Karpas-422 (cell line): ENCODE measurements around the gene SCGB1A1. TPM values are rescaled to one million over a fixed set of nuclear protein-coding genes. Genes with fewer than 3 reads are reported as not detected.

Experiments used
- DNase-seq: peaks from one replicate; pipeline ENCODE4 v3.0.0-alpha.2; 2015
- H2AFZ ChIP-seq: fragments of 200-600 bp; sonication (generic); 2 replicates; pipeline ENCODE4 v1.6.1; 2014; ENCODE audit warnings: antibody characterized with exemption, low read length, mixed read lengths
- H3K27ac ChIP-seq: fragments of 200-600 bp; sonication (generic); 2 replicates; pipeline ENCODE4 v1.5.1; 2014; ENCODE audit warnings: mild to moderate bottlenecking, low read length, moderate library complexity
- H3K27me3 ChIP-seq: fragments of 200-600 bp; sonication (generic); 2 replicates; pipeline ENCODE4 v1.6.1; 2014; ENCODE audit warnings: low read length, mixed read lengths
- H3K36me3 ChIP-seq: fragments of 200-600 bp; sonication (generic); 2 replicates; pipeline ENCODE4 v1.6.1; 2014; ENCODE audit warnings: low read length, mixed read lengths; ENCODE audit not compliant: insufficient read depth
- H3K4me1 ChIP-seq: fragments of 200-600 bp; sonication (generic); 2 replicates; pipeline ENCODE4 v1.6.1; 2014; ENCODE audit warnings: mild to moderate bottlenecking, low read length, mixed read lengths
- H3K4me2 ChIP-seq: fragments of 200-600 bp; sonication (generic); 2 replicates; pipeline ENCODE4 v1.6.1; 2014; ENCODE audit warnings: low read length, low read depth, mild to moderate bottlenecking; ENCODE audit not compliant: poor library complexity, severe bottlenecking
- H3K4me3 ChIP-seq: fragments of 200-600 bp; sonication (generic); 2 replicates; pipeline ENCODE4 v1.5.1; 2014; ENCODE audit warnings: mild to moderate bottlenecking, antibody characterized with exemption, low read length, mixed read lengths
- H3K79me2 ChIP-seq: fragments of 200-600 bp; sonication (generic); 2 replicates; pipeline ENCODE4 v1.6.1; 2014; ENCODE audit warnings: mild to moderate bottlenecking, low read length, mixed read lengths
- H3K9ac ChIP-seq: fragments of 200-600 bp; sonication (generic); 2 replicates; pipeline ENCODE4 v1.6.0; 2014; ENCODE audit warnings: low read length
- H3K9me2 ChIP-seq: fragments of 200-600 bp; sonication (generic), shearing (Covaris generic); replicated peaks from 2 replicates; pipeline ENCODE4 v1.6.0; 2014; ENCODE audit warnings: mild to moderate bottlenecking, low read length, moderate library complexity; ENCODE audit not compliant: insufficient read depth
- H3K9me3 ChIP-seq: fragments of 300-700, 200-600 bp; sonication (generic); 2 replicates; pipeline ENCODE4 v1.6.1; 2014; ENCODE audit warnings: low read length, mixed read lengths
- H4K20me1 ChIP-seq: fragments of 200-600 bp; sonication (generic); 2 replicates; pipeline ENCODE4 v1.6.1; 2014; ENCODE audit warnings: mild to moderate bottlenecking, antibody characterized with exemption, low read length, low read depth; ENCODE audit not compliant: insufficient read depth
- total RNA-seq: library from RNA; depleted of rRNA; stranded (reverse); fragments of >200 nt; shearing (Covaris generic); gene quantifications from 2 replicates; pipeline ENCODE4 v1.2.3, GENCODE V29; 2014; ENCODE audit warnings: low replicate concordance

Gene SCGB1A1
- total RNA-seq, 1 experiment from 2014 or later: not detected

DNA sequence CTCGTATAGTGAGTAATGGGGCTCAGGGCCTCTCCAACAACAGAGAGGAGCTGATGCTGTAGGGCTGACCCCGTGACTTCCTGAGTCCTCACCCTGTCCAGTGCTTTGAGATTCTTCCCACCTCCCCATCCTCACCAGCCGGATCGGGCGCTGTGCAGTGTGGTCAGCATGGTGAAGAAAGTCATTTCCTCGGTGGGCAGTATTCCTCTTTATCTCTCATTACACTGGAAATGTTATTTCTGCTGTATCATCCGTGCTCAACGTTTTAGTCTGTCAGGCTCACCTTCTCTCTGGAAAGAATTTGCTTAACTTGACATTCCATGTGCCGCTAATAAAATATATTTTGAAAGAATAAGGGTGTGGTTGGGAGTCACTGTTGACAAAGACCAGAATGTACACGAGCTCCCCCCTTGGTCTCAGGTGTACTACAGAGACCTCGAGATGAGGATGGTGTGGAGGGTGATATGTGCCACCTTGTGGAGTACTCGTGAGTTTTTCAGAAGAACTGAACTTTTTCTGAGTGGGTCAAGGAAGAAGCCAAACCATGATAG, 25.7 kb upstream of the SCGB1A1 start:
- DNase-seq: peak; percentile 57

DNA sequence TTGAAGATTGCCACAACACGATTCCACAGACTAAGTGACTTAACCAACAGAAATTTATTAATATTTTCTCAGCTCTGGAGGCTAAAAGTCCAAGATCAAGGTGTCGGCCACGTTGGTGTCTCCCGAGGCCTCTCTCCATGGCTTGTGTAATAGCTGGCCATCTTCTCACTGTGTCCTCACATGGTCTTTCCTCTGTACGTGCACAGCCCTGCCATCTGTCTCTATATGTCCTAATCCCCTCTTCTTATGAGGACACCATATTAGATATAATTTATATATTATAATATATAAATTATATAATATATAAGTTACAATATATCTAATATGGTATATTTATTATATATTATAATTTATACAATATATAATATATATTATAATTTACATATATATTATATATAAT, 25.1 kb upstream of the SCGB1A1 start:
- Histone ChIP-seq H2AFZ (no peak overlapping the region), H3K36me3 (no peaks in the 10 kb centered on the region), H3K4me2 (no peak overlapping the region), H3K4me3 (no peak overlapping the region), H3K9me2 (no peaks in the 10 kb centered on the region), H4K20me1 (no peaks in the 10 kb centered on the region), H3K79me2 (no peaks in the 10 kb centered on the region), H3K4me1 (no peaks in the 10 kb centered on the region), H3K27ac (no peak overlapping the region), H3K9ac (no peak overlapping the region), H3K27me3 (no peaks in the 10 kb centered on the region), H3K9me3 (no peaks in the 10 kb centered on the region)
- DNase-seq: no peak

More for the DNA sequence above, 25.7 kb upstream of the SCGB1A1 start:
- Histone ChIP-seq H3K9me3 (no peaks in the 10 kb centered on the region), H3K9ac (no peak overlapping the region), H3K27me3 (no peaks in the 10 kb centered on the region), H3K4me3 (no peak overlapping the region), H3K27ac (no peak overlapping the region), H3K4me2 (no peak overlapping the region), H3K36me3 (no peaks in the 10 kb centered on the region), H2AFZ (no peak overlapping the region), H3K4me1 (no peaks in the 10 kb centered on the region), H3K9me2 (no peaks in the 10 kb centered on the region), H3K79me2 (no peaks in the 10 kb centered on the region), H4K20me1 (no peaks in the 10 kb centered on the region)

DNA sequence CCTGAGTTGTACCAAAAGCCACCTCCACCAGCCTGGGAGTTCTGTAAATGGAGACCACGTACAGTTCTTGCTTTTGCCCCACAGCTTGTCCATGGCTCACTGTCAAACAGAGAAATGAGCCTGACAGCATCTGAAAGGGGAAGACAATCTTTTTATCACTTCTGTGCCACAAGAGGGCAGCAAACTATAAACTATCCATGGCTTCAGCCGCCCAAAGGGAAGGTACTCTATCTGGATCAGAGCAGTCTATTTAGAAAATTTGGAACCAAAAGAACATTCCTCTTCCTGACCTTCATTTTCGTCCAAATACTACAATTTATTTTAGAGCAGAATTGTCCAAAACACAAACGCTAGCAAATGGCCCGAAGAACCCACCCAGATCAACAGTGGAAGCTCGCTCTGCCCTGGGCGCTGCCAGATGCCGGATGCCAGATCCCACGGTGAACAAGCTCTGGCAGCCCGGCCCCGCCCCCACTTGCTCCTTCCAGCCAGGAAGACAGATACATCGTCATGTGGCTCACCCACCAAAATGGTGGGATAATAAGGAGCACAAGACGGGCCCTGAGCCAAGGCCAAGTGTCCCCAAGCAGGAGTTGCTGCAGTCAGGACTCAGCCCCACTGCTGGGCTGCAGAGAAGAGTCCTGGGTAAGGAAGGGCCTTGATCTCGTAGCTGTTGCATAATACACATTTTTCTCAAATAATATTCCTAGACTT, 23.9 kb upstream of the SCGB1A1 start:
- Histone ChIP-seq H2AFZ (no peak overlapping the region), H3K79me2 (no peaks in the 10 kb centered on the region)

DNA sequence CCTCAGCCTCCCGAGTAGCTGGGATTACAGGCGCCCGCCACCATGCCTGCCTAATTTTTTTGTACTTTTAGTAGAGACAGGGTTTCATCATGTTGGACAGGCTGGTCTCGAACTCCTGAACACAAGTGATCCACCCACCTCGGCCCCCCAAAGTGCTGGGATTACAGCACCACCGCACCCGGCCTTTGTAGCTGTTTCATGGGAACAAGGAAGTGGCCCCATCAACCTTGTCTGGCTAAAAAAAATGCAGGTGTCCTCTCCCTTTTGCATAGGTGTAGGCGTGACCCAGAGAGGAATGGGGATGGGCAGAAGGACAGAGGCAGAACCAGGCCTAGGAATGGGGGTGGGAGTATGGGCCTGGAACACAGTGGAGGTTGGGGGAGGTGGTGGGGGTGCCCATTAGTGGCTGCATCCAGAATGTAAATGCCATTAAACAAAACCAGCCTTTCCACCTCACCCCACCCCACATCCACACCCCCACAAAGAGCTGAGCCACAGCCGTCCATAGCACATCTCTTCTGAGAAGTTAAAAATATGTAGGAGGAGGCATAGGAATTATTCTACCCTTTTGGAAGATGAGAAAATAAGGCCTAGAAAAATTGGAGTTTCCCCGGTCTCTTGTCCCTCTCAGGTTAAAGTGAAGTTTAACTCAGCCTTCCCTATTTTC, 22.8 kb upstream of the SCGB1A1 start:
- no peaks in the 10 kb centered on the region for H3K36me3 ChIP-seq
- H3K79me2 ChIP-seq: no peaks in the 10 kb centered on the region
- H3K27ac ChIP-seq: no peak overlapping the region
- H3K4me3 ChIP-seq: no peak overlapping the region
- H3K27me3 ChIP-seq: no peaks in the 10 kb centered on the region
- H3K9ac ChIP-seq: no peak overlapping the region
- H3K9me2 ChIP-seq: no peaks in the 10 kb centered on the region
- H2AFZ ChIP-seq: no peak overlapping the region
- H3K4me1 ChIP-seq: no peaks in the 10 kb centered on the region
- H4K20me1 ChIP-seq: no peaks in the 10 kb centered on the region
- no peaks in the 10 kb centered on the region for H3K9me3 ChIP-seq
- H3K4me2 ChIP-seq: no peak overlapping the region
- no peak for DNase-seq

More for the DNA sequence above, 23.9 kb upstream of the SCGB1A1 start:
- Histone ChIP-seq H3K4me1 (no peaks in the 10 kb centered on the region), H3K27me3 (no peaks in the 10 kb centered on the region), H3K27ac (no peak overlapping the region), H3K4me2 (no peak overlapping the region), H3K4me3 (no peak overlapping the region), H4K20me1 (no peaks in the 10 kb centered on the region), H3K36me3 (no peaks in the 10 kb centered on the region), H3K9me2 (no peaks in the 10 kb centered on the region), H3K9ac (no peak overlapping the region), H3K9me3 (no peaks in the 10 kb centered on the region)
- peak; percentile 85 for DNase-seq

DNA sequence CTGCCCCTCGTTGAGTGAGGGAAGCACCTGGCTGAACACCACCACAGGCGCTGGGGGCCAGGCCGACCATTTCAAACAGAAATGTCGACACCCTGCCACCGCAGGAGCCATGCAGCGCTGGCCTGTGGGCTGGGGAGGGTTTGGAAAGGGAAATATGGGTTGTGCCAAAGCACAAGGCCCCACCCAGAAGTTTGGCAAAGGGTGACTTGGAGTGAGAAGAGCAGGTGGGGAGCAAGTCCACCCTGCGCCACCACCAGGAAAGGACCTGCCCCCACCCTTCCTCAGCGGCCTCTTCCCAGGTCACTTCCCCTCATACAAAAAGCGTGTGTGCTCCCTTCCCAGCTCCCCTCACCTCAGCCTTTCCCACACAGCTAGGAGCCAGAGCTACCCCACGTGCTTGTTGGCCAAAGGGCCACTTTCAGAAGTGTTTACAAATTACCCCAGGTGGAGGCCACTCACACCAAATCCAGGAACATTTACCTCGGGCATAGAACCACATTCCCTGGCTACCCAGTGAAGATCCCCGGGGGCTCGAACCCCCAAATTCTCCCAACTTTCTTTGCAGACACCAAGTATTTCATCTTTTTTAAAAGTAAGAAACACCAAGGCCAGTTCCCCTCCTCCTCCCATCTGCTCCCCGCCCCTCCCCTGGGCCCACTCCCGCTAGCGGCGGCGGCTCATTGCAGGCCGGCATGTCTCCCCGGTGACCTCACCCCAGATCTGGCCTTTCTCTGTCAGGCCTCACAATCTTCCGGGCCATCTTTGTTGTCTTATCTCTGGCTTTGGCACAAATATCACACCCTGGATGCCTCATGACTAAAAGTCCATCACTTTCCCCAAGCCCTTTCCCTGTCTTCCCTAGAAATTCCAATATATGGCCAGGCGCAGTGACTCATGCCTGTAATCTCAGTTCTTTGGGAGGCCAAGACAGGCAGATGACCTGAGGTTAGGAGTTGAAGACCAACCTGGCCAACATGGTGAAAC, 20.5 kb upstream of the SCGB1A1 start:
- DNase-seq: no peak
- no peak overlapping the region for H3K4me3 ChIP-seq
- no peak overlapping the region for H3K9ac ChIP-seq
- H3K79me2 ChIP-seq: no peaks in the 10 kb centered on the region
- H3K27ac ChIP-seq: no peak overlapping the region
- H4K20me1 ChIP-seq: no peaks in the 10 kb centered on the region
- no peak overlapping the region for H3K4me2 ChIP-seq
- no peaks in the 10 kb centered on the region for H3K27me3 ChIP-seq
- H3K9me3 ChIP-seq: no peaks in the 10 kb centered on the region
- H3K9me2 ChIP-seq: no peaks in the 10 kb centered on the region
- no peaks in the 10 kb centered on the region for H3K36me3 ChIP-seq
- no peak overlapping the region for H2AFZ ChIP-seq
- H3K4me1 ChIP-seq: no peaks in the 10 kb centered on the region

DNA sequence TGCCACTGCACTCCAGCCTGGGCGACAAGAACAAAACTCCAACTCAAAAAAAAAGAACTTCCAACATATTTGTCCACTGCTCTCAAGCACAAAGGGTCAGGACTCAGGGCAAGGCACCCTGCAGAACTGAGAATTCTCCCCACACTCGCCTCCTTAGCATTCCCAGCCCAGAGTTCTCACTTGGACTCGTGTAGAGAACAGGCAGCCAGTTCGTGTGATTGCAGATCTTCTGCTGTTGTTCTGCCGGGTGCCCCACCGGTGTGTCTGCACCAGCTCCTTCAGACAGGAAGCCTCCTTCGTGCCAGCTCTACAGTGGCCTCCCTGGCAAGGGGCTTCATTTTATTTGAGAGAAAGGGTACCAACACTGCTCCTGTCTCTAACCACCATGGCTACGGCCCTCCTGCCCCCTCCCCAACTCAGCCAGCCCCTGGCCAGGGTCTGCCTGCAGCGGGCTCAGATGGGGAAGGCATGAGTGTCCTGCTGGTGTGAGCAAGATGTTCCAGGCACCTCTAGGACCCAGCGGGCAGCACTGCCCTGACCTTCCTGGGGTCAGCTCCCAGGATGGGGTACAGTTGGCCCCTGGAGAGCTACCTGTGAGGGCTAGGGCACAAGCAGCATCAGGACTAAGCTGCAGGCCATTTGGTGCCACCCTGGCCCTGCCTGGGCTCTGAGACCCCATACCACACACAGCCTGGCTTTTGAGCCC, 19.5 kb upstream of the SCGB1A1 start:
- no peak overlapping the region for H3K4me3 ChIP-seq
- no peaks in the 10 kb centered on the region for H3K36me3 ChIP-seq
- H3K4me2 ChIP-seq: no peak overlapping the region
- no peak overlapping the region for H3K9ac ChIP-seq
- no peak overlapping the region for H2AFZ ChIP-seq
- H3K4me1 ChIP-seq: no peaks in the 10 kb centered on the region
- H3K27me3 ChIP-seq: no peaks in the 10 kb centered on the region
- H3K9me2 ChIP-seq: no peaks in the 10 kb centered on the region
- H3K27ac ChIP-seq: no peak overlapping the region
- no peaks in the 10 kb centered on the region for H4K20me1 ChIP-seq
- no peaks in the 10 kb centered on the region for H3K79me2 ChIP-seq
- DNase-seq: no peak
- no peaks in the 10 kb centered on the region for H3K9me3 ChIP-seq

DNA sequence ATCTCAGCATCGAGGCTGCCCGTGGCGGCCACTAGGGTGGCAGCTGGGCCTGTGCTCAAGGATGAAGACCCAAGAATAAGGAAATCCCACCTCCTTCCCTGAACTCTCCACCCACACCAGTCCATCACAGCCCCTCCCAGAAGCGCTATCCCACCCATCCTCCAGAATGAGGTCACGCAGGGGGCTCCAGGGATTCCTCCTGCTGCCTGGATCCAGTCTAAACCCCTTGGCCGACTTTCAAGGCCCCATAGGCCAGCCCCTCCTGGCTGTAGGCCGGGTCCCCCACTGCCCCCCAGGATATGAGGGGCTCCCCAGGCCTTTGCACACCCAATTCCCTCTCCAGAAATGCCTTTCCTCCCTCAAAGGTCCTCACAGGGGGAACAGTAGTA, 19.0 kb upstream of the SCGB1A1 start:
- Histone ChIP-seq H3K4me2 (no peak overlapping the region), H3K9me2 (no peaks in the 10 kb centered on the region), H3K79me2 (no peaks in the 10 kb centered on the region), H4K20me1 (no peaks in the 10 kb centered on the region), H3K27me3 (no peaks in the 10 kb centered on the region), H3K27ac (no peak overlapping the region), H3K9ac (no peak overlapping the region), H2AFZ (no peak overlapping the region), H3K4me3 (no peak overlapping the region), H3K36me3 (no peaks in the 10 kb centered on the region), H3K9me3 (no peaks in the 10 kb centered on the region), H3K4me1 (no peaks in the 10 kb centered on the region)
- DNase-seq: no peak
